Lower leg skin (tissue), 3 donors: Measurements from ENCODE around the gene SLC35G1.

Source experiments
- CTCF ChIP-seq, 3 donors: fragments of 450-650 bp; IDR thresholded peaks; one replicate each; pipeline ENCODE4 v1.5.1; 2016; ENCODE audit warnings: antibody characterized with exemption in 3 of 3, mild to moderate bottlenecking in 3 of 3, moderate library complexity in 2 of 3
- POLR2A ChIP-seq, 2 donors: fragments of 450-650 bp; IDR thresholded peaks; one replicate each; pipeline ENCODE4 v1.6.1; 2016 to 2017; ENCODE audit warnings: antibody characterized with exemption in 2 of 2, mild to moderate bottlenecking in 1 of 2, moderate library complexity in 1 of 2

DNA sequence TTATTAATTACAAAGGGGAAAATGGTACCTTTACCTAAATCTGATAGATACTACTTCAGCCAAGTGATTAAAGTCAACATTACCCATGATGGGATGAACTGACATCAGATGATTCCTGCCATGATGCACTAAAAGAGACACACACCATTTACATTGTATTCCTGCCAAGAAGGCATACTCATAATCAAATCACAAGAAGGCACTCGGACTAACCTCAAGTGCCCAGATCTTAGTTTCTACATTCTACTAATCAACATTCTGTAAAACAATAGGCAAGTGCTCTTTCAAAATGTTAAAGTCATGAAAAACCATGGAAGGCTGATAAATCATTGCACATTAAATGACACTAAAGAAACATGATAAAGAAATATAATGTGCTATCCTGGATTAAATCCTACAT, 44.4 kb downstream of the SLC35G1 start:
- TF ChIP-seq CTCF (IDR thresholded peaks at IDR 0.05) = no peak
- TF ChIP-seq POLR2A (IDR thresholded peaks at IDR 0.05) = no peak
